CD14-positive monocyte (primary cell): ENCODE data around the gene SPN. TPM values are rescaled to one million over a fixed set of nuclear protein-coding genes. Genes with fewer than 3 reads are reported as not detected.
A peak's percentile ranks its signal among the peaks of the same experiment; 100 is the strongest.

Experiments
- DNase-seq, 3 donors: peaks; one replicate each; pipeline ENCODE4 v3.0.0-alpha.2; 2011 to 2022
- H2AFZ ChIP-seq: 2 replicates; pipeline ENCODE4 v1.6.0; 2012; ENCODE audit warnings: mild to moderate bottlenecking, low read depth, low read length, inconsistent platforms; ENCODE audit not compliant: insufficient read depth, poor library complexity, severe bottlenecking
- H3K27ac ChIP-seq, 2 donors: 1 replicate in 1 of 2; 2 replicates in 1 of 2; pipeline ENCODE4 v1.5.1; 2012 to 2013; ENCODE audit warnings: low read length in 2 of 2, control low read depth in 1 of 2, inconsistent platforms in 1 of 2, low read depth in 1 of 2, mild to moderate bottlenecking in 1 of 2
- H3K27me3 ChIP-seq, 2 donors: one replicate each; pipeline versions ENCODE4 v1.6.0 to v1.6.1; 2011 to 2013; ENCODE audit warnings: low read length in 2 of 2; ENCODE audit not compliant: control insufficient read depth in 2 of 2, insufficient read depth in 2 of 2
- H3K36me3 ChIP-seq, 2 donors: replicated peaks in 1 of 2; 1 replicate in 1 of 2; 2 replicates in 1 of 2; pipeline versions ENCODE4 v1.5.1 to v1.6.1; 2012 to 2013; ENCODE audit warnings: low read length in 2 of 2, control low read depth in 1 of 2, inconsistent platforms in 1 of 2, mild to moderate bottlenecking in 1 of 2; ENCODE audit not compliant: insufficient read depth in 2 of 2, control insufficient read depth in 1 of 2
- H3K4me1 ChIP-seq, 2 donors: 1 replicate in 1 of 2; 2 replicates in 1 of 2; pipeline versions ENCODE4 v1.5.1 to v1.6.1; 2012 to 2013; ENCODE audit warnings: low read length in 2 of 2, control low read depth in 1 of 2, inconsistent platforms in 1 of 2, mild to moderate bottlenecking in 1 of 2, moderate library complexity in 1 of 2; ENCODE audit not compliant: insufficient read depth in 2 of 2, control insufficient read depth in 1 of 2
- H3K4me2 ChIP-seq: replicated peaks from 2 replicates; pipeline ENCODE3; 2012; ENCODE audit warnings: low read length, moderate library complexity, mild to moderate bottlenecking; ENCODE audit not compliant: poor library complexity, severe bottlenecking; ENCODE audit errors: extremely low read depth
- H3K4me3 ChIP-seq, 3 experiments: fragments of 200-600 bp in 1 of 3; sonication (generic) in 1 of 3; replicated peaks in 1 of 3; 1 replicate in 2 of 3; 2 replicates in 1 of 3; pipeline ENCODE4 v1.5.1; 2011 to 2013; ENCODE audit warnings: low read length in 3 of 3, mild to moderate bottlenecking in 3 of 3, control low read depth in 2 of 3, low read depth in 2 of 3, inconsistent platforms in 1 of 3, moderate library complexity in 1 of 3
- H3K79me2 ChIP-seq: 2 replicates; pipeline ENCODE4 v1.6.0; 2012; ENCODE audit warnings: mild to moderate bottlenecking, control low read depth, inconsistent platforms, low read length, moderate library complexity; ENCODE audit not compliant: insufficient read depth
- H3K9ac ChIP-seq: 2 replicates; pipeline ENCODE4 v1.6.0; 2017; ENCODE audit warnings: low read length, mild to moderate bottlenecking; ENCODE audit not compliant: insufficient read depth, poor library complexity, severe bottlenecking
- H3K9me3 ChIP-seq, 2 donors: replicated peaks in 1 of 2; 1 replicate in 1 of 2; 2 replicates in 1 of 2; pipeline versions ENCODE4 v1.5.1 to v1.6.1; 2012 to 2013; ENCODE audit warnings: low read length in 2 of 2, control low read depth in 1 of 2; ENCODE audit not compliant: control insufficient read depth in 1 of 2, insufficient read depth in 1 of 2
- H4K20me1 ChIP-seq: 2 replicates; pipeline ENCODE4 v1.6.0; 2012; ENCODE audit warnings: mild to moderate bottlenecking, low read length, control low read depth, moderate library complexity; ENCODE audit not compliant: insufficient read depth
- H3K27ac Mint-ChIP-seq, 7 donors: one replicate each; pipeline ENCODE4 v1.8.0; 2020; ENCODE audit warnings: mild to moderate bottlenecking in 7 of 7, mixed read lengths in 7 of 7, moderate library complexity in 6 of 7, inconsistent platforms in 2 of 7
- H3K27me3 Mint-ChIP-seq, 3 donors: one replicate each; pipeline ENCODE4 v1.8.0; 2021 to 2022; ENCODE audit warnings: low read depth in 3 of 3, mild to moderate bottlenecking in 3 of 3, mixed read lengths in 3 of 3, moderate library complexity in 3 of 3, inconsistent platforms in 1 of 3
- H3K36me3 Mint-ChIP-seq, 2 donors: one replicate each; pipeline ENCODE4 v1.8.0; 2020; ENCODE audit warnings: mixed read lengths in 2 of 2, inconsistent platforms in 1 of 2, mild to moderate bottlenecking in 1 of 2
- H3K4me1 Mint-ChIP-seq: one replicate; pipeline ENCODE4 v1.8.0; 2020; ENCODE audit warnings: mild to moderate bottlenecking, mixed read lengths
- H3K4me3 Mint-ChIP-seq, 2 donors: one replicate each; pipeline ENCODE4 v1.8.0; 2020; ENCODE audit warnings: mild to moderate bottlenecking in 2 of 2, mixed read lengths in 2 of 2, moderate library complexity in 1 of 2
- H3K9me3 Mint-ChIP-seq, 7 donors: one replicate each; pipeline ENCODE4 v1.8.0; 2020 to 2022; ENCODE audit warnings: mixed read lengths in 7 of 7, mild to moderate bottlenecking in 6 of 7, moderate library complexity in 6 of 7, inconsistent platforms in 2 of 7
- WGBS: methylation state at CpG from one replicate; pipeline ENCODE4 v1.1.5; 2013; ENCODE audit warnings: missing lambda C conversion rate; ENCODE audit not compliant: insufficient coverage; 5-methylcytosine and 5-hydroxymethylcytosine counted together
- intact Hi-C, 2 donors: fragments of 100-400 bp; cut with micrococcal nuclease; formaldehyde crosslinking; loops; one replicate each; pipeline versions ENCODE4 v1.15.0 to v1.15.1; 2023
- polyA plus RNA-seq, 3 donors: library from polyadenylated mRNA; depleted of rRNA in 1 of 3; unstranded in 2 of 3; stranded (reverse) in 1 of 3; fragments of 300-500 nt in 2 of 3; fragments of >200 nt in 1 of 3; fragmentation: Illumina TruSeq in 2 of 3; gene quantifications; 1 replicate in 2 of 3; 2 replicates in 1 of 3; pipeline ENCODE4 v1.2.3, GENCODE V29; 2012 to 2021
- TF ChIP-seq, protein P1 (sequence below): fragments of 200-600 bp; IDR thresholded peaks from one replicate; pipeline ENCODE4 v1.8.0; 2022; ENCODE audit warnings: antibody characterized with exemption, mild to moderate bottlenecking

SPN gene
- polyA plus RNA-seq, 3 donors, result 42.4 to 71.0 (median 46.6) TPM

DNA sequence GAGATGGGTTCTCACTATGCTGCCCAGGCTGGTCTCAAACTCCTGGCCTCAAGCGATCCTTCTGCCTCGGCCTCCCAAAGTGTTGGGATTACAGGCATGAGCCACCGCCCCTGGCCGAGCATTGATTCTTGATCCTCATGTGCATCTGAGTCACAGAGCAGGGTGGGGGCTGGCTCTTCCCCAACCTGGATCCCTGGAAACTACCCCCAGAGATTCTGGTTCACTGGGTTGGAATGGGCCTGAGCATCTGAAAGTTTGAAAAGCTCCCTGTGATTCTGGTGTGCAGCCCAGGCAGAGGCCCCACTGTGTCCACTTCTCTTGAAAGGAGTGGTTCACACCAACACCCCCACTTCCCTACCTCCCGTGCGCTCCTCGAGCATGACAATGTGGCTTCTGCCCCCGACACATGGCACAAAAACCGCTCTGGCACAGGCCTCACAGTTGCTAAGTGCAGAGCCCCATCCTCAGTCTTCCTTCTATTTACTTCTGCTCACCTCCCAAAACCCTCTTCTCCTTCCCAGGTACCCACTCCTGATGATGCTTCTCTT lies 20.6 kb downstream of the SPN start:
- H3K9me3 ChIP-seq, result no peaks in the 10 kb centered on the region
- no peak overlapping the region for H3K27ac ChIP-seq
- Mint-ChIP-seq H3K27ac (no peak overlapping the region), H3K4me3 (no peak overlapping the region), H3K36me3 (no peaks in the 10 kb centered on the region), H3K4me1 (peaks cover 22% of the 10 kb centered on the region), H3K27me3 (peaks cover 2 to 5% (median 3%) of the 10 kb centered on the region in 3 donors), H3K9me3 (no peaks in the 10 kb centered on the region)
- H3K9ac ChIP-seq, result no peak overlapping the region
- no peaks in the 10 kb centered on the region for H4K20me1 ChIP-seq
- H3K4me1 ChIP-seq, result peaks cover 25 to 31% of the 10 kb centered on the region in 2 donors
- no peak for DNase-seq
- WGBS, result 98% methylated on average over 5 of the region's 9 CpGs
- no peaks in the 10 kb centered on the region for H3K27me3 ChIP-seq
- no peak overlapping the region for H3K4me3 ChIP-seq
- peaks cover 4% of the 10 kb centered on the region for H3K79me2 ChIP-seq
- no peak overlapping the region for H2AFZ ChIP-seq
- no peaks in the 10 kb centered on the region for H3K36me3 ChIP-seq
- H3K4me2 ChIP-seq, result no peak overlapping the region
- intact Hi-C loops, result no loop called here
- TF ChIP-seq, protein P1, sequence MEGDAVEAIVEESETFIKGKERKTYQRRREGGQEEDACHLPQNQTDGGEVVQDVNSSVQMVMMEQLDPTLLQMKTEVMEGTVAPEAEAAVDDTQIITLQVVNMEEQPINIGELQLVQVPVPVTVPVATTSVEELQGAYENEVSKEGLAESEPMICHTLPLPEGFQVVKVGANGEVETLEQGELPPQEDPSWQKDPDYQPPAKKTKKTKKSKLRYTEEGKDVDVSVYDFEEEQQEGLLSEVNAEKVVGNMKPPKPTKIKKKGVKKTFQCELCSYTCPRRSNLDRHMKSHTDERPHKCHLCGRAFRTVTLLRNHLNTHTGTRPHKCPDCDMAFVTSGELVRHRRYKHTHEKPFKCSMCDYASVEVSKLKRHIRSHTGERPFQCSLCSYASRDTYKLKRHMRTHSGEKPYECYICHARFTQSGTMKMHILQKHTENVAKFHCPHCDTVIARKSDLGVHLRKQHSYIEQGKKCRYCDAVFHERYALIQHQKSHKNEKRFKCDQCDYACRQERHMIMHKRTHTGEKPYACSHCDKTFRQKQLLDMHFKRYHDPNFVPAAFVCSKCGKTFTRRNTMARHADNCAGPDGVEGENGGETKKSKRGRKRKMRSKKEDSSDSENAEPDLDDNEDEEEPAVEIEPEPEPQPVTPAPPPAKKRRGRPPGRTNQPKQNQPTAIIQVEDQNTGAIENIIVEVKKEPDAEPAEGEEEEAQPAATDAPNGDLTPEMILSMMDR, result no peak

DNA sequence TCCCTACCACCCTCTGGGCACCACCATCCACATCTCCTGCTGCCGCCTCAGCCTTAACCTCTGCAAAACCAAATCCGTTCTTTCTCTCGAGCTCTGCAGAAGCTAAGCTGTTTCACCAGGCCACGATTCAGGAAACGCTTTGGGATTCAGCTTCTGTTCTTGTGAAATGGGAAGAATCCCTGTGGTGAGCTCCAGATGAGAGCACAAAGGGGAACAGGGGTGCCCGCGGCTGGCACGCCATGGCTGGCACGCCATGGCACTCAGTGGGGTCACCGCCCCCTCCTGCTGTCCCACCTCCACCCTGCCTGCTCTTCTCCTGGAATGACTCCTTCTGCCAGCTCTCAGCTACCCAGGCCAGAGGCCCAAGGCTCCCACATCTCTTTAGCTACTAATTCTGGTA lies 21.6 kb downstream of the SPN start:
- Histone ChIP-seq H3K36me3 (no peaks in the 10 kb centered on the region), H2AFZ (no peak overlapping the region), H3K27me3 (no peaks in the 10 kb centered on the region), H3K79me2 (no peaks in the 10 kb centered on the region), H3K9me3 (no peaks in the 10 kb centered on the region), H3K4me3 (no peak overlapping the region), H3K9ac (no peak overlapping the region), H4K20me1 (no peaks in the 10 kb centered on the region), H3K4me2 (no peak overlapping the region), H3K4me1 (peaks cover 17 to 21% of the 10 kb centered on the region in 2 donors), H3K27ac (no peak overlapping the region)
- Mint-ChIP-seq H3K9me3 (no peaks in the 10 kb centered on the region), H3K36me3 (no peaks in the 10 kb centered on the region), H3K4me1 (peaks cover 19% of the 10 kb centered on the region), H3K27me3 (peaks cover 2 to 5% (median 3%) of the 10 kb centered on the region in 3 donors), H3K4me3 (no peak overlapping the region), H3K27ac (no peak overlapping the region)
- WGBS, result 8% methylated on average over 7 of the region's 10 CpGs
- TF ChIP-seq, protein P1, result no peak
- intact Hi-C loops, result loop anchor here in 1 of 2 donors (5.0 kb wide), 1 partner anchor 42 kb away; no protein-coding TSS in a partner anchor
- peak in 1 of 3 donors; percentile 62 for DNase-seq
